ENCODE results near the gene OR5K3.

The OR5K3 gene

GRCh38 chr3:98434412-98434811 is 43.9 kb downstream of the OR5K3 start:
- DNase-seq = no peak

DNA sequence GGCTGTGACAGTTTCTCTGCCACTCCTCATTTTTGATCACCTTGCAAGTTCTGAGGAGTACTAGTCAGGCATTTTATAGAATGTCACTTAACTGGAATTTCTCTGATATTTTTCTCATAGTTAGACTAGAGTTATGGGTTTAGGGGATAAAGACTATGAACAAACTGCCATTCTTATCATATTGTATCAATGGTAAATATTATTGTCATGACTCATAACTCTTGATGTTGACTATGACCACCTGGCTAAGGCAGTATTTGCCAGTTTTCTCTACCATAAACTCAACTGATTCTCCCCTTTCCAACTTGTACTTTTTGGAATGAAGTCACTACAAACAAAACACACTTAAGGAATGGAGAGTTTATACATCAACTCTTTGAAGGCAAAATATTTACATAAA is 49.8 kb downstream of the OR5K3 start:
- no peak for DNase-seq
